Measurements from ENCODE around the gene PAX5.

Gene PAX5

GRCh38 chr9:36823934-36824333 lies 210.1 kb downstream of the PAX5 start:
- no peak overlapping the region for H3K4me3 ChIP-seq (ENCODE audit: low read depth, low read length)
- in situ Hi-C loops (cut with HindIII; ENCODE audit: low sequenced_read_pairs), result no loop called here
- DNase-seq (ENCODE audit: low read depth, low spot score), result no peak
- no peak for TF ChIP-seq CTCF (IDR thresholded peaks at IDR 0.05; ENCODE audit: low read depth, low read length)

- TF ChIP-seq CTCF (IDR thresholded peaks at IDR 0.05; ENCODE audit: low read depth, low read length), result no peak
- no peak for DNase-seq (ENCODE audit: low read depth, low spot score)
- in situ Hi-C loops (cut with HindIII; ENCODE audit: low sequenced_read_pairs), result no loop called here
- no peak overlapping the region for H3K4me3 ChIP-seq (ENCODE audit: low read depth, low read length)
Measured at GRCh38 chr9:36823466-36823865, 210.6 kb downstream of the PAX5 start.

- in situ Hi-C loops (cut with HindIII; ENCODE audit: low sequenced_read_pairs), result no loop called here
- DNase-seq (ENCODE audit: low read depth, low spot score), result no peak
- no peak overlapping the region for H3K4me3 ChIP-seq (ENCODE audit: low read depth, low read length)
- TF ChIP-seq CTCF (IDR thresholded peaks at IDR 0.05; ENCODE audit: low read depth, low read length), result no peak
Measured at GRCh38 chr9:36822201-36822600, 211.9 kb downstream of the PAX5 start.

GRCh38 chr9:36820392-36820861 lies 213.6 kb downstream of the PAX5 start:
- in situ Hi-C loops (cut with HindIII; ENCODE audit: low sequenced_read_pairs), result no loop called here
- TF ChIP-seq CTCF (IDR thresholded peaks at IDR 0.05; ENCODE audit: low read depth, low read length), result no peak
- no peak overlapping the region for H3K4me3 ChIP-seq (ENCODE audit: low read depth, low read length)
- no peak for DNase-seq (ENCODE audit: low read depth, low spot score)

GRCh38 chr9:36818965-36819870 lies 214.8 kb downstream of the PAX5 start:
- in situ Hi-C loops (cut with HindIII; ENCODE audit: low sequenced_read_pairs), result no loop called here
- no peak overlapping the region for H3K4me3 ChIP-seq (ENCODE audit: low read depth, low read length)
- no peak for DNase-seq (ENCODE audit: low read depth, low spot score)
- no peak for TF ChIP-seq CTCF (IDR thresholded peaks at IDR 0.05; ENCODE audit: low read depth, low read length)

GRCh38 chr9:36818242-36818938 lies 215.7 kb downstream of the PAX5 start:
- DNase-seq (ENCODE audit: low read depth, low spot score), result no peak
- TF ChIP-seq CTCF (IDR thresholded peaks at IDR 0.05; ENCODE audit: low read depth, low read length), result no peak
- in situ Hi-C loops (cut with HindIII; ENCODE audit: low sequenced_read_pairs), result no loop called here

More at GRCh38 chr9:36818242-36818938, 215.7 kb downstream of the PAX5 start:
- no peak overlapping the region for H3K4me3 ChIP-seq (ENCODE audit: low read depth, low read length)

Data from astrocyte of the spinal cord (primary cell).